Head of caudate nucleus (tissue), 42 donors: ENCODE measurements around the gene ZNF705A.
A peak's percentile ranks its signal among the peaks of the same experiment; 100 is the strongest.
"Not testable (repeated sequence)": the region's sequence is repeated elsewhere in the genome, so short reads cannot be mapped to it uniquely, and the experiment has no call there.

Experiments used
- DNase-seq, 42 donors: peaks; one replicate each; pipeline versions ENCODE4 v3.0.0 to v3.0.0-alpha.2; 2020 to 2021; ENCODE audit warnings: mixed read lengths in 7 of 42
- intact Hi-C: fragments of 100-400 bp; cut with DNase I; formaldehyde crosslinking; loops from one replicate; pipeline ENCODE4 v1.15.0; 2022

ZNF705A gene

DNA sequence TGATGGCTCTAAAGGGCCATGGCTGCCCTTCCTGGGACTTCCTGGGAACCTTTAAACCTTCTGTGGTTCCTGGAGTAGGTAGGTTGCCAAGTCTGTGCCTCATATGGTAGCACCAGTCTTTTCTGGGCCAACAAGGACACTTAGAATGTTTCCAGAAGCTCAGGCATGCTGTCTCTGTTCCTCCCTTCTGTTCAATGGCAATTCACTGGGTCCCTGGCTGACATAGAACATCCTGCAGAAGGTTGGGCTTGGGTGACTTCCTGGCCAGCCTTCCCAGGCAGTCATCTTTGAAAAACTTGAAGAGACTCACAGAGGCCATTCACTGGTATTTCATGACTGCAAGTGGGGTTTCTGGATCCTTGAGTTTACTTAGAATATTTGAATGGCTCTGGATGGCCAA is 24.5 kb downstream of the ZNF705A start:
- DNase-seq, intact Hi-C loops: not testable (repeated sequence)

DNA sequence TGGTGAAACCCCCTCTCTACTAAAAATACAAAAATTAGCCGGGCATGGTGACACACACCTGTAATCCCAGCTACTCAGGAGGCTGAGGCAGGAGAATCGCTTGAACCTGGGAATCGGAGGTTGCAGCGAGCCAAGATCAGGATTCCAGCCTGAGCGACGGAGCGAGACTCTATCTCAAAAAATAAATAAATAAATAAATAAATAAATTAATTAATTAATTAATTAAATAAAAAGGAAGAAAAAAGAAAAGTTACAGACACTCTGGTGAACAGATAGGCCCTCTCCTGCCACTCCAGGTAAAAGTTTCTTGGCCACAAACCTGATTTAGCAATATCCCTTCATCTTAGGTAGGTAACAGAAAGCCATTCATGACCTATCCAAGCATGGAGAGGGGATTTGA is 26.1 kb downstream of the ZNF705A start:
- intact Hi-C loops, DNase-seq: not testable (repeated sequence)

DNA sequence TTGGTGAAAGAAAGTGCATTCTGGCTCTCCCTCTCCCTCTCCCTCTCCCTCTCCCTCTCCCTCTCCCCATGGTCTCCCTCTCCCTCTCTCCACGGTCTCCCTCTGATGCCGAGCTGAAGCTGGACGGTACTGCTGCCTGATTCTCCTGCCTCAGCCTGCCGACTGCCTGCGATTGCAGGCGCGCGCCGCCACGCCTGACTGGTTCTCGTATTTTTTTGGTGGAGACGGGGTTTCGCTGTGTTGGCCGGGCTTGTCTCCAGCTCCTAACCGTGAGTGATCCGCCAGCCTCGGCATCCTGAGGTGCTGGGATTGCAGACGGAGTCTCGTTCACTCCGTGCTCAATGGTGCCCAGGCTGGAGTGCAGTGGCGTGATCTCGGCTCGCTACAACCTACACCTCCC is 26.5 kb downstream of the ZNF705A start:
- intact Hi-C loops = not testable (repeated sequence)

DNA sequence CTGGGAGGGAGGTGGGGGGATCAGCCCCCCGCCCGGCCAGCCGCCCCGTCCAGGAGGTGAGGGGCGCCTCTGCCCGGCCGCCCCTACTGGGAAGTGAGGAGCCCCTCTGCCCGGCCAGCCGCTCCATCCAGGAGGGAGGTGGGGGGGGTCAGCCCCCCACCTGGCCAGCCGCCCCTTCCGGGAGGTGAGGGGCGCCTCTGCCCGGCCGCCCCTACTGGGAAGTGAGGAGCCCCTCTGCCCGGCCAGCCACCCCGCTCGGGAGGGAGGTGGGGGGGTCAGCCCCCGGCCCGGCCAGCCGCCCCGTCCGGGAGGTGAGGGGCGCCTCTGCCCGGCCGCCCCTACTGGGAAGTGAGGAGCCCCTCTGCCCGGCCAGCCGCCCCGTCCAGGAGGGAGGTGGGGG is 27.4 kb downstream of the ZNF705A start:
- DNase-seq, intact Hi-C loops: not testable (repeated sequence)

More for the DNA sequence above, 26.5 kb downstream of the ZNF705A start:
- DNase-seq = not testable (repeated sequence)

DNA sequence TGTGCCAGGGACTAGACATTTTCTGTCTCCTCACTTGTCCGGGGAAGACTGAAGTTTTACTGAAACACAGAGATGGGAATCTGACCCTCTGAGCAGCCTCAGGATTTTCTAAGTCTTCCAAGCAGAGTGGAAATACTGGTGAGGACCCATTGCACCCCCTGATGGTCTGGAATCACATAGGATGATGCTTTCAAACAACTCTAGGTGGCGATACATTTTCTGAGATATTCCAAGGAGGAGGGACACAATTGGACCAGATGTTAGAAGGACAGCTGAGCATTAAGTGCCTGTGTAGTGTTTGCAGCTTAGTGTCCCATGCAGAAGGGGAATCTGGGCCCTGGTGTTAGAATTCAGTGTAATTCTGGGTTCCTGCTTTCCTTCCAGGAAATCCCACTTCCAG is 31.3 kb downstream of the ZNF705A start:
- intact Hi-C loops, DNase-seq: not testable (repeated sequence)

DNA sequence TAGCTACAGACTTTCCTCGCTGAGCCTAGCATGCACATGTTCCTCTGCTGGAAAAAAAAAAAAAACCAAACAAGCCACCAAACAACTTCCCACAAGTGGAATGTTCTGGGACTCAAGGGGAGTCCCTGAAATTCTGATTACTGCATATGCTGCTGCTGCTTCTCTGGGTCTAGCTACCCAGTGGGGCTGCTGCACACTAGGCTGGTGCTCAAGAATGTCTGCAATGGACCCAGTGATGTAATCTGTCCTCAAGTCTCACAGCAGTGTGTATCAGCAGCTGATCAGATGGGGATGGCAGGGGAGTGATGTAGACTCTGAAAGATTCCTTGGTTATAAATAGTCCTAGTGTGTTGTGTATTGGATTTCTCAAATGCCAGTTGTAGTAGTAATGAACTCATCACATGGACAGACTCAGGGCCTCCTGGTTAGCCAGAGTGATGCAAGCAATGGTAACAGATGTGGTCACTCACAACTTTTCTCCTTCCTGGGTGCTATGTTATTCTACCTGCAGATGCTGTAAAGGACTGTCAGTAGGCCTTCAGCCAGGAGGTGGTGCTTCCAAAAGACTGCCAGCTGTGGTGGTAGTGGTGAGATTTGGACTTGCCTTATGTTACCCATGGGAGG is 41.0 kb downstream of the ZNF705A start:
- DNase-seq, intact Hi-C loops: not testable (repeated sequence)

DNA sequence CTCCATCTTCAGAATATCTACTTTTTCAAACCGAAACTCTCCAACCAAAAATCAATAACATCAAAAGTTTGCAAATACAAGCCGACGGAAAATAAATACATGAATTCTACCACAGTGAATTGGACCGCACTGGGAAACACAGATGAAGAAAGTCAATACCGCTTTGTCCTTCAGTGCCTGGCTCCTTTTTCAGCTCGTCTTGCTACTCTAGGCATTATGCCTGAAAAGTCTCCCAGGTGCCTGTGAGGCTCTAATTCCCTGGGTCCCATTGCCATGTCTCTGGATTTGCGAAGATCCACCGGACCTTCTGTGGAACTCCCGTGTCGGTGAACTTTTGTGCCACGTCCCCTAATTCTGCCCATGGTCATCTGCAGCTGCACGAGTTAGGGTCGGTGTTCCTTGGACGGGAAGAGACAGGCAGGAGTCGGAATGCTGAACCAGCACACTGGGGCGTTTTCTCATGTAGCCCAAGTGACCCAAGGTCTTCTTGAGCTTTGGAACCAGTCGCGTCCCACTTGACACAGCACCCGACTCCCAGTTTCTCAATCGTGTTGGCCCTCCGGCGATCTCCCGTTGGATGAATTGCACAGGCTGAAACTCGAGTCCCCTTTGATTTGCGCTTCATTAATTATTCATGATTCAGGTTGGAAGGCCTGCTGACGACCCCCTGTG is 62.0 kb downstream of the ZNF705A start:
- DNase-seq, intact Hi-C loops: not testable (repeated sequence)

DNA sequence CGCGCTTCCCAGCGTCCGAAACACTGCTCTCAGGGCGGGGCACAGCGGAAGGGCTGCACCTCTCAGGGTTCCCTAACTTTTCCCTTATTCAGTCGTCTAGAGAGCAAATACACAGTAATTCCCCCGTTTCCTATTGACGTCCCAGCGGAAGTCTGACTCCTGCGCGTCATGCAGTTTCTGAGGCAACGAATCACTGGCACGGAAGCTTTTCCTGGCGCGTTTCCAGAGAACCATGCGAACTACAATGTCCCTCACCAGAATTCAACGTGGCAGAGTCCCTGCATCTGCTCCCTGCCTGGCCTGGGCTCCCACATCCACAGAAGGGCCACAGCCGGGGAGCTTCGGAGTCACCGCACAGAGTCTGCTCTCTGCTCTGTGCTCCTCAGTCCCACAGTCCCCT is 64.6 kb downstream of the ZNF705A start:
- peak in 7 of 42 donors; percentile 28 to 73 (median 50) for DNase-seq
- intact Hi-C loops = not testable (repeated sequence)

DNA sequence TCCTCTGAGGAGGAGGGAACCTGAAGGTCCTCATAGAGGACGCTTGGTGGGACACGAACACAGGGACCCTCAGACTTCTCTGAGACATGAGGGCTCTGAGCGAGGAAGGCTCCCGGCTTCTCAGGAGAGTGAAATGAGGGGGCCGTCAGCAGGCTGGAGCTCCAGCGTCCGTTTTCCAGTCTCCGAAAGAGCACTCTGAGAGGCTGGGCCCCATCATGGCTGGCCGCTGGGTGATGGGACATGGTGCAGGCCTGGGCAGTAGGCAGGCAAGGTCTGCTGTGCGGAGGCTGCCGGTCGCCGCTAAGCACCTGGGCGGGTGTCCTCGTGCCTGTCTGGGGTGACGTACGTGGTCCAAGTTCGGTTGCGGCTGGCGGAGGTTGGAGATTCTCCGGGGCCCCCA is 65.0 kb downstream of the ZNF705A start:
- DNase-seq, intact Hi-C loops: not testable (repeated sequence)

DNA sequence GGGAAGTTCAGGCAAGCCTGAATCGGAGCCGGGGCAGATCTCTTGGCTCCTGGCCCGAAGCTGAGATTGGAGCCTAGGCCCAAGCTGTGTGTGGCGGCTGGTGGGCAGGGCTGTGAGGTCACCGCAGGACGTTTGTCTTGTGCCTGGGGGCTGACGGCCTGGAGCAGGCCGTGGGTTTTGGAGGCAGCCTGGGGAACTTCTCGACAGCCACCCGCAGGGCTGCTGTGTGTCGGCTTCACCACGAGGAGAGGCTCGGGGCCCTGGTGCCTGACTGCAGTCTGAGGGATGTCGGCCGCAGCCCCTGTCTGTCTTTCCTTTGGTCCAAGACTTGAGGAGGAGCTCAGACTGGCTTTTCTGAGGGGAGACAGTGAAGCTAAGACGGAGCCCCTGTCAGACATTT is 65.5 kb downstream of the ZNF705A start:
- intact Hi-C loops, DNase-seq: not testable (repeated sequence)

DNA sequence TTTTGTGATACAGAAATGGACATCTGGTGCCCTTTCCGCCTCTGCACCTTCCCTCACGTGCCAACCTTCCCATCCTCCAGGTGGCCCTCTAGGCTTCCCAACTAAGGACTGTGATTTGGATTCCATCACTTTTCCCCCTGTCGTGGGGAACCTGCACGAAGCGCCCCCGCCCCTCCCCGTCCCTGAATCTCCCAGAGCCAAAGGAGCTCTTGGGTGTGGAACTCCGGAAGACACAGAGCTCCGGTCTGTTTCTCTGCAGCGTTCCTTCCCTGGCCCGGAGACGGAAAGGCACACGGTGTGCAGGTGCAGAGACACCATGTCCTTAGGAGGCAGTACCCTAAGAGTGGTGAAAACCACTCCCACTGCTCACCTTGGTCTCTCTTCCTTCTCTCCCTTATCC is 66.8 kb downstream of the ZNF705A start:
- intact Hi-C loops, DNase-seq: not testable (repeated sequence)

DNA sequence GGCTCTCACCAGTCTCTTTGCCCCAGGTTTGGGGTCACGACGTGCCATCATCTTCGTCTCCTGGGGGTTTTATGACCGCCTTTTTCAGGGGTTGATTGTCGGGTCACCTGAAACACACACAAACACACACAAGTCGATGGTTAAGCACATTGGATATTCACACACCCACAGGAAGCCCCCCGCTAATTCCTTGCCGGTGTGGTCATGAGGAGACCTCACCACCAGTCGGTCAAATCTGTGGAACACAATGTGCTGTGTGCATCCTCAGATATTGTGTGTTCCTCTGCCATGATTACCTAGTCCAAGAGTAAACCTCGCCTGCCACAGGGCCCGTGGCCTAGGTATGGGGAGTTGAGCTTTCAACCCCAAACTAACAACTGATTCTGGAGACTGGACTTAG is 68.0 kb downstream of the ZNF705A start:
- intact Hi-C loops = not testable (repeated sequence)

DNA sequence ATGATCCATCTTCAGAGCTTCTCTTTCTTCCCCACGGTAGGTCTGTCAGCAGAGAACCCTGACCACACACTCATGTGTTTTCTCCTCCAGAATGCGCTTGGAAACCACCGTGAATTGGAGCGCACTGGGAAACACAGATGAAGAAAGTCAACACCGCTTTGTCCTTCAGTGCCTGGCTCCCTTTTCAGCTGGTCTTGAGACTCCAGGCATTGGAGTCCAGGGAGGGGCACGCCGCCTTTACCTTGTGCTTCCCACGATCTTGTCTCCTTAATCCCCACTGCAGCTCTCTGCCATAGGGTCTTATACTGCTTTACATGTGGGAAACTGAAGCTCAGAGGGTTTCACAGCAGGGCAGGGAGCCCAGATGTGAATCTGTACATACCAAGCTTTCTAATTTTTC is 69.5 kb downstream of the ZNF705A start:
- intact Hi-C loops = no loop called here
- no peak for DNase-seq

More for the DNA sequence above, 68.0 kb downstream of the ZNF705A start:
- not testable (repeated sequence) for DNase-seq

DNA sequence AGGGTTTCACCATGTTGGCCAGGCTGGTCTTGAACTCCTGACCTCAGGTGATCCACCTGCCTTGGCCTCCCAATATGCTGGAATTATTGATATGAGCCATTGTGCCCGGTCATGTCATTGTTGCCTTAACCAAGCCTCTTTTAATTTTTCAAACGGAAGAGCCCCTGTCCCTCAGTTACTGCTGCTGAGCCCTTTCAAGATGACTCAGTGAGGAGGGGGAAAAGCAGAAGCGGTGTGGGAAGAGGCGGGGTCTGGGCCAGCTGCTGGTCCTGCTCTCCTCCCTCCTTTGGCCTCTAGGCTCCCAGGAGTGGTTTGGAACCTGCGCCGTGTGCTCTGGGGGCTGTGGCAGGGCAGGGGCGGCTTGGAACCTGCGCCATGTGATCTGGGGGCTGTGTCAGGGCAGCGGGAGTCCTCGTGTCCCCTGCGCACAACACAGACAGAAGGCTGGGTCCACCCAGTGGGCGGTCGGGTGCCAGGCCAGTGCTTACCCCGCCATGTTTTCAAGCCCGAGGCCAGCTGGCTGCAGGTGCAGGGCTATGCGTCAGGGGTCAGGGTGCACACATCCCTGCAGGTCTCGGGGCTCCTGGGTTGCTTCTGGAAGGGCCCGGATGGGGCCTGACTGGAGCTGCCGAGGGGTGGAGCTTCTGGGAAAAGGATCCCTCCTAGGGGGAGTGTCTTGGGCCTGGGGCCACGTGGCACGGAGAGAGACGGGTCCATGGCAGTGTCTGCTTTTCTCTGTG is 70.3 kb downstream of the ZNF705A start, which contains the start of gene FAM90A1:
TSS of gene FAM90A1 (minus strand) at position 627 of the 740 bp plus-strand sequence. CDS start 2,786 bp downstream, outside the sequence.
- intact Hi-C loops = not testable (repeated sequence)
- peak in 41 of 42 donors; percentile 23 to 89 (median 64) for DNase-seq

DNA sequence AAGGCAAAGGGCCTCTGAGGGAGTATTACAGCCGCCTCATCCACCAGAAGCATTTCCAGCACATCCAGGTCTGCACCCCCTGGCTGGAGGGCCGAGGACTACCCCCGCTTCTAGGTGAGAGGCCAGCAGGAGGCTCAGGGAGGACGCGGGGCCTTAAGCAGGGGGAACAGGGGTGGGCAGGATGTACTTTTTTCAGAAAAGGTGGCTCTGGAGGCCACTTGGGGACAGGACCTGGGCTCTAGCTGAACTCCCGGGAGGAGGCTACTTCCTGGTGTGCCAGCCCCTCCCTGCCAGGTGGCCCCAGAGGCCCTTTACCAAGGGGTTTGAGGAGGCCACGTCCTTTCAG is 70.9 kb downstream of the ZNF705A start:
- intact Hi-C loops, DNase-seq: not testable (repeated sequence)

DNA sequence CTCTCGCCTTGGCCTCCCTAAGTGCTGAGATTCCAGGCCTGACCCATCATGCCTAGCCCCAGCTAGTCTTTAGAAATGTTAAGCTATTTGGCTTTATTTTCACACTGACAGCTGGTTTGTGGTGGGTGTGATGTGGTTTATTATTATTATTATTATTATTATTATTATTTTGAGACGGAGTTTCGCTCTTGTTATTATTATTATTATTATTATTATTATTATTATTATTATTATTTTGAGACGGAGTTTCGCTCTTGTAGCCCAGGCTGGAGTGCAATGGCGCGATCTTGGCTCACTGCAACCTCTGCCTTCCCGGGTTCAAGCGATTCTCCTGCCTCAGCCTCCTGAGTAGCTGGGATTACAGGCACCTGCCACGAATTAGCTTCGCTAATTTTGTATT is 71.8 kb downstream of the ZNF705A start:
- intact Hi-C loops, DNase-seq: not testable (repeated sequence)

DNA sequence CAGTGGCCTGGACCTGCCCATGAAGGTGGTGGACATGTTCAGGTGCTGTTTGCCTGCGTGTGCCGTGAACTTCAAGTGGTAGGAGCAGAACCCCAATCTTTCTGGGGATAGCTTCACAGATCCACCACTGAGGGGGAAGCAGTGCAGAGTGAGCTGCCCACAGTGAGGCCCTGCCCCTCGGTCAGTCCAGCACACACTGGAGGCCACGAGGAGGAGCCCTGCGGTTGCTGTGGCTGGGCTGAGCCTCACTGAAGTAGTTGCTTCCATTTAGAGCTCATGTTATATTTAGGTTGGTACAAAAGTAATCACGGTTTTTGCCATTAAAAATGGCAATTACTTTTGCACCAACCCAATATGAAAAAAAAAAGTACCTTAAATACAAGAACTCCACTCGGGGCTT is 72.7 kb downstream of the ZNF705A start:
- intact Hi-C loops = not testable (repeated sequence)
- DNase-seq = peak in 1 of 42 donors; percentile 33
